ENCODE results near the gene PRDM16.

The PRDM16 gene

GRCh38 chr1:3323021-3323795 is 254.2 kb downstream of the PRDM16 start:
- no peak for DNase-seq (ENCODE audit: low spot score)

GRCh38 chr1:3323796-3324703 is 255.0 kb downstream of the PRDM16 start:
- DNase-seq (ENCODE audit: low spot score) = no peak

- DNase-seq (ENCODE audit: low spot score) = no peak
These were observed 255.9 kb downstream of the PRDM16 start for GRCh38 chr1:3324704-3325535.

GRCh38 chr1:3326516-3327388 is 257.7 kb downstream of the PRDM16 start:
- DNase-seq (ENCODE audit: low spot score) = no peak

- peak; percentile 67 for DNase-seq (ENCODE audit: low spot score)
These were observed 258.3 kb downstream of the PRDM16 start for GRCh38 chr1:3327389-3327702.

GRCh38 chr1:3327936-3328590 is 259.1 kb downstream of the PRDM16 start:
- no peak for DNase-seq (ENCODE audit: low spot score)

- DNase-seq (ENCODE audit: low spot score) = no peak
These were observed 260.8 kb downstream of the PRDM16 start for GRCh38 chr1:3329640-3330281.

- no peak for DNase-seq (ENCODE audit: low spot score)
These were observed 261.8 kb downstream of the PRDM16 start for GRCh38 chr1:3330771-3331245.

- no peak for DNase-seq (ENCODE audit: low spot score)
These were observed 262.6 kb downstream of the PRDM16 start for GRCh38 chr1:3331564-3331963.

GRCh38 chr1:3332043-3332442 is 263.0 kb downstream of the PRDM16 start:
- DNase-seq (ENCODE audit: low spot score) = no peak

- DNase-seq (ENCODE audit: low spot score) = no peak
These were observed 263.7 kb downstream of the PRDM16 start for GRCh38 chr1:3332662-3333061.

- DNase-seq (ENCODE audit: low spot score) = no peak
These were observed 264.9 kb downstream of the PRDM16 start for GRCh38 chr1:3333903-3334302.

- no peak for DNase-seq (ENCODE audit: low spot score)
These were observed 265.4 kb downstream of the PRDM16 start for GRCh38 chr1:3334366-3334765.

GRCh38 chr1:3335754-3336640 is 267.0 kb downstream of the PRDM16 start:
- DNase-seq (ENCODE audit: low spot score) = no peak

GRCh38 chr1:3336641-3337630 is 267.9 kb downstream of the PRDM16 start:
- DNase-seq (ENCODE audit: low spot score) = no peak

GRCh38 chr1:3337798-3338724 is 269.1 kb downstream of the PRDM16 start:
- no peak for DNase-seq (ENCODE audit: low spot score)

GRCh38 chr1:3338725-3339070 is 269.7 kb downstream of the PRDM16 start:
- no peak for DNase-seq (ENCODE audit: low spot score)

Measured in ecto neural progenitor cell (in vitro differentiated cells).